Head of caudate nucleus (tissue), 42 donors: ENCODE measurements around the gene GDA.
A peak's percentile ranks its signal among the peaks of the same experiment; 100 is the strongest.

Source experiments
- DNase-seq, 42 donors: peaks; one replicate each; pipeline versions ENCODE4 v3.0.0 to v3.0.0-alpha.2; 2020 to 2021; ENCODE audit warnings: mixed read lengths in 7 of 42
- intact Hi-C: fragments of 100-400 bp; cut with DNase I; formaldehyde crosslinking; loops from one replicate; pipeline ENCODE4 v1.15.0; 2022

Gene GDA

GRCh38 chr9:72199238-72199637, 50.0 kb downstream of the GDA start:
- intact Hi-C loops, result no loop called here
- no peak for DNase-seq

DNA sequence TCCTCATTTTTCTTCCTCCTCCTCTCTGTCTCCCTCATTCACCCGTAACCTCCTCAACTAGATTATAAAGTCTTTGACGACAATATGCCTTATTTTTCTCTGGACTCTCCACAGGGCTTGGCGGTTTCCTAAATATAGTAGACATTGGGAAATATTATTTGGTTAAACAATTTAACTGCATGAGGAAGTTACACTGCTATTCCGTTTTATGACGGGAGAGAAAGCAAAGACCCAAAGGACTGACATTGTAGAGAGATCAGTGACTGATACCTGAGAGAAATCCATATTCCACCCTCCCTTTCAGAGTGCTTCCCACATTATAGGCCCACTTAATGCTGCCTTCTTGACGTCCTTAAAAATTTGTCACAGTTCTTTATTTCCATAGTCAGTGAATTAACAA, 51.2 kb downstream of the GDA start:
- no peak for DNase-seq
- intact Hi-C loops, result no loop called here

DNA sequence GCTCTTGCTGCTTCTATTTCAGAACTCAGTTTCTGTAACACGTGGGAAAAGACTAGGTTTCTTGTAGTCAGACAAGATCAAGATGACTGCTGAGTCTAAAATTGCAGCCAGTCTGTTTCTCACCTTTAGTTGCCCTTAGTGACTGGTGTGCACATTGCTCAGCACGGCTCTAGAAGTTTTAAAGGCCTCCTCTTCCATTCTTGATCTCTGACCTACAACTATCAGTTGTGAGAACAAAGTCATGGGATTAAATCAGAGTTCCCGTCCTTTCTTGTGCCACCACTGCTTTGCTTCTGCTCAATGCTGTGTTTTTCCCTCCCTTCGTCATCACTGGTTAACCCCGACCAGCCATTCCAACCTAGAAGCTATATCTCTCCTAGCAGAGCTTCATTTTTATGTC, 52.8 kb downstream of the GDA start:
- DNase-seq, result no peak
- intact Hi-C loops, result no loop called here

DNA sequence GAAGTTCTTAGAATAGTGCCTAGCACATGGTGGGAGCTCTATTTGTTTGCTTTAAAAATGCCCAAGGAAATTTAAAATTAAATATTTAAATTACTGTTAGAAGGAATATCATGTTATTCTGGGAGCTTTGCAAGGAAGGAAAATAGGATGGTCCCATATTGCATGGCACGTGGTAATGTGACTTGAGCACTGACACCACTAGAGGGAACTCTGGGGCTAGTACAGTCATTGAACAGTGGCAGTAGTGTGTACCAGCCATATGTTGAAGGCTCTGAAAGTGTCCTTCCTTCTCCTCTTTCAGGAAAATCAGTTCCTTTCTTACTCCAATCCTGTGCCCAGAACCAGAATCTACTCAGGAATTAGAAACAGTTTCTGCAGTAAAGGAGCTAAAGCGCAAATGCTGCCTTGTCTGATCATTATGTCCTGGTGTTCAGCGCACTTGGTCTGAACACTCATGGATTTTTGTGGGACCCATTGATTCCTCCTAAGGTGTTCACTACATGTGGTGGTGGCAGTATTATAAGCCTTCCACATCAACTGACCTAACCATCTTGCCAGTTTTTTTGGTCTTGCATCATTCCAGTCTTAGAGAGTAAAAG, 54.1 kb downstream of the GDA start:
- DNase-seq, result peak in 18 of 42 donors; percentile 5 to 53 (median 17)
- intact Hi-C loops, result no loop called here

DNA sequence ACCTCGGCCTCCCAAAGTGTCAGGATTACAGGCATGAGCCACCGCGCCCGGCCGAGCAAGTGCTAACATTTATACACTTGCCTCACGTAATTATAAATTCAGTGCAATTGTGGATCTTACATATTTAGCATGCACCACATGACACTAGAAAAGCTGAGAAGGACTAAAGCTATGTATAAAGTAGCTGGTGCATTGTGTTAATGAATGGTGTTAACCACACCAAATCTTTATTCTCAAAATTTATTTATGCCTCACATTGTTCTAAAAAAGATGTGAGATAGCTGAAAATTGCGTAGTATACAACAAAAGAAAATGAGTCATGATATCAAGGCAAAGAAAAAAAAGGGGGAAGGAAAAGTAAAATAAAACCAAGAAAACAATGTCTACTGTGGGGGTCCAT, 54.8 kb downstream of the GDA start:
- intact Hi-C loops, result no loop called here
- no peak for DNase-seq

DNA sequence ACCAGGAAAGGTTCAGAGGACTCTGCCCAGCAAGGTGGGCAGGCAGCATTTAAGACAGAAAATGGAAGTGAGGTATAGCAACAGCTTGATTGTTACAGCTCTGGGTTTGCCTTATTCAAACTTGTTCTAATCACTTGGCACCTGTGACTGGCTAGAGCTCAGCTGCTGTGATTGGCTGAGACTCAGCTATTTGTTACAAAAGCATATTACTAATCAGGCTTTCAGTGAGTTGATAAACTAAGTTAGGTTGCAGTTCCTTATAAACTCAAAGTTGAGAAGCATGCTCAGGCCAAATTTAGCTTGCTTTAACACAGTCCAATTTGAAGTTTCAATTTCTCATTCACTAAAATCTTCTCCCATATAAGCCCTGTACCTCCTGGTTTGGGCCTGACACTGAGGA, 56.3 kb downstream of the GDA start:
- intact Hi-C loops, result no loop called here
- no peak for DNase-seq

DNA sequence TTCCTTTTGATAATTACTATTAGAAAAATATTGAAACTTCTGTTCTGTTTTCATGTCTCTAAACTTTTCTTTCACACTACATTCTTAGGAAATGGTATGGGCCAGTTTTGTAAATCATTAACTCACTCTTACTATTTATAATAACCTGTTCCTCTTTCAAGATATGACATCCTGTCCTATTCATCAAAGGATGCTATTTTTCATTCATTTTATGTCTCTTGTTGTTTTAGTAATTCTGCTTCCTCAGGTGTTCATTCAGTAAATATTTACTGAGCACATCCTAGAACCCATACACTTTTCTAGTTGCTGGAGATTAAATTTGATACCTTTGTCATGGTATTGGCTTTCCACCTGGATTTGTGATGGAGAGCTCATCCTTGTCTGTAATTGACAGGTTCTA, 58.0 kb downstream of the GDA start:
- intact Hi-C loops, result no loop called here
- no peak for DNase-seq

DNA sequence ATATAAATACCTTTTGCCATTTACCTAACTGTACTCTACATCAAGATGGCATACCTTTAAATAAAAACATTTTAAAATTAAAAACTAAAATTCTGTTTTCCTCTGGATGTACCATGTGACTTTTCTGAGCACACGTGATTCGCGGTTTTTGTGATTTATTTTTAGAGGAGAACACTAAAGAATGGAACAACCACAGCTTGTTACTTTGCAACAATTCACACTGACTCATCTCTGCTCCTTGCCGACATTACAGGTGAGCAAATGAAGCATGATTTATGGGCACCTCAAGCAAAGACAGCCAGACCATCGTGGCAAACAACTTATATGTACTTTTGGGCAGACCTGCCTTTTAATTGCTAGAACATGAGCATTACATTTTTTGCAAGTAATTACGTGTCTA, 61.3 kb downstream of the GDA start:
- no peak for DNase-seq
- intact Hi-C loops, result no loop called here

DNA sequence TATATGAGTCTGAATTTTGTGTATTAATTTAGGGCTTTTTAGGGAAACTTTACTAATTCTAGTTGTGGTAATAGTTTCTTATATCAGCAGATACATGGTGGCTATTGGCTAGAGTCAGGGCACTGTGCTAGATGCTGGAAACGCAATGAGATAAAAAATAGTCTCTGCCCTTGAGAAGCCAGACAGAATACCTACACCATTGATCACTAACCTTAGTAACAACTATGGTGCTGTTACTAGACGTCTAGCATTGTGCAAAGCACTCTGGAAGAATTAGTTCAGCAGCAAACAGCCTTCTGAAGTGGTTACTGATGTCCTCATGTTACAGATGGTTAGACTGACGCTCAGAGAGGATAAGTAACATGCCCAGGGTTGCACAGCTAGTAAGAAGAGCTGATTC, 61.8 kb downstream of the GDA start:
- intact Hi-C loops, result no loop called here
- DNase-seq, result no peak

GRCh38 chr9:72213906-72214305, 64.7 kb downstream of the GDA start:
- intact Hi-C loops, result no loop called here
- no peak for DNase-seq

DNA sequence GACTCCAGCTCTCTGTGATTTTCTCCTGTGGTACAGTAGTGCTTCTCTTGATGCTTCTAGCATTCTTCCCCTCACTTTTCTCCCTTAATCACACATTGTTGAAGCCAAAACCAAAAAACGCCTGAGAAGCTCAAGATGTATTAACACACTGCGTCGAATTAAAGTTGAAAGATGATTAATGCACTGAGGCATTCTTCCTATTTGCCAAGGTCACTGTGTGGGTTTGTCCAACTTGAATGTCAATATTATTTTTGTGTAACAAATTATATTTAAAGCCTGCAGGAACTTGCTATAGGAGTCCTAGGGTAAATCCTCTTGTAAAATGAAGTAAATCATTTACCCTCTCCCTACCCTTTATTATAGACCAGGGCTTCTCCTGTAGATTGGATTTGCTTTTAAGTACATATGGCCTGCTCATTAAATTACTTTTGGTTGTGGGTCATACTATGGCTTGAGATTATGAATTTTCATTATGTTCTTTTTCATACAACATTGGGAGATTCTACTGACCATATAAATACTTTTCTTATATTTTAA, 68.1 kb downstream of the GDA start:
- intact Hi-C loops, result no loop called here
- DNase-seq, result no peak

GRCh38 chr9:72220589-72220988, 71.3 kb downstream of the GDA start:
- DNase-seq, result no peak
- intact Hi-C loops, result no loop called here

- no peak for DNase-seq
- intact Hi-C loops, result no loop called here
Measured at GRCh38 chr9:72226146-72226812, 77.0 kb downstream of the GDA start.

- no peak for DNase-seq
- intact Hi-C loops, result no loop called here
Measured at GRCh38 chr9:72228282-72228681, 79.0 kb downstream of the GDA start.

DNA sequence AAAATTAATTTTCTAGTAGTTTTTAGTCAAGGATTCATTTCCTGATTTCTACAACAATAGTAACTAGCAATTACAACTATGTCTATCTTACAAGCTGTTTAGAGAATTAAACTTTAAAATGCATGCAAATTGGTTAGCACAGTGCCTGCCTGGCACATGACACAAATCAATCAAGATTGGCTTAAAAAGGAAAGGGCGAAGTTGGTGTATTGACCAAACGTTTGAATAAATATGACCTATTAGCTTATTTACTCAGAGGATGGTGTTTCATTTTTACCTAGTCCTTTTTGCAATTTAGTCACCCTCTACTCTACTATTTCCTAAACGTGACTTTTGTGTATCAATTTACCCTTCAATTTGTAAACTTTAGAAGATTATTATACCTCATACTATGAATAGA, 83.5 kb downstream of the GDA start:
- intact Hi-C loops, result no loop called here
- DNase-seq, result no peak

DNA sequence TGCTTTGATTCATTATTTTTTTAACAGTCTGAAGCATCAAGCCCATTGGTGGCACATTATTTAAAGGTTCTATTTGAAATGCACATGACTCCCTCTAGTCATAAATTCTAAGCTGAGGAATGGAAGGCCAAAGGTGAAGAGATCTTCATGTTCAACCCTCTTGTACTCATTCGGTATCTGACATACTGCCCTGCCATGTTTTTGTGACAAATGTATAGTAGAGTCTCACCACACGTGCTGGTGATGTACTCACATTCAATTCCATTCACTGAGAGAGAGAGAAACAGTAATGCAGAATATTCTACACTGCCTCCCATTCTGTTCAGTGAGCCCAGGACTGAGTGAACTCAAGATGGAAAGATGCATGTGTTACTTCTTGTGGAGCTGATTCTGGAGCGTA, 98.3 kb downstream of the GDA start:
- intact Hi-C loops, result no loop called here
- no peak for DNase-seq

DNA sequence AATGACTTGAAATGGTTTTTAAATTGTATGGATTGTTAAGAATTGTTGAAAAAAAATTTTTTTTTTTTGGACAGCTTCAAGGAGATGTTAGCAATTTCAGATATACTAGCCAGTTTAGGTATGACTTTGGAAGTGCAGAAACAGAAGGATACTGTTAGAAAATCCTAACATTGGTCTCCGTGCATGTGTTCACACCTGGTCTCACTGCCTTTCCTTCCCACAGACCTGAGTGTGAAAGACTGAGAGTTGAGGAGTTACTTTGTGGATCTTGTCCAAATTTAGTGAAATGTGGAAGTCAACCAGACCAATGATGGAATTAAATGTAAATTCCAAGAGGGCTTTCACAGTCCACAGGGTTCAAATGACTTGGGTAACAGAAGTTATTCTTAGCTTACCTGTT, 102.3 kb downstream of the GDA start:
- intact Hi-C loops, result no loop called here
- DNase-seq, result no peak

DNA sequence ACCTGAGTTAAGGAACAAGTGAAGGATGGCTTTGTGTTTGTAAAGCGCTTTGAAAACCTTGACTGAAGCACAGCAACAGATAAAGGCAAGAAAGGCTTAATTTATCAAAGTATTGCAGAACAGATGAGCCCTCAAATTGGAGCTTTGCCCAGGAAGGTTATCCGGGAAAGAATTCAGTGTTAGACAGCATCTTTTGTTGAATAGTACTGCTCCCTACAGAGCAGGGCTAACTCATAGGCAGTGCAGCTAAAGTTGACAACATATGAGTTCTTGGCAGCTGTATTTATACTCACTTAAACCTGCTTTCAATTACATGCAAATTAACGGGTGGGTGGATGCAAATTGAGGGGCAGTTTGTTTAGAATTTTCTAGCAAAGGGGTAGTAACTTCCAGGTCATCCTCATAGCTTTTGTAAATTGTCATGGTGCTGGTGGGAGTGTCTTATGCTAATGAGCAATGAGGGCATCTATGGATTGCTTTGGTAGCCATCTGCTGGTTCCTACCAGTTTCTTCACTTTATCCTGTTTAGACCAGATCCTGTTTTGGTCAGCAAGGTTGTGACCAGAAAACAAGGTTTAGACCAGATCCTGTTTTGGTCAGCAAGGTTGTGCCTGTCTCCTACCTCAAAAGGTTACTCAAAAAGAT, 105.8 kb downstream of the GDA start:
- intact Hi-C loops, result no loop called here
- DNase-seq, result no peak

- intact Hi-C loops, result no loop called here
- DNase-seq, result no peak
Measured at GRCh38 chr9:72255569-72255968, 106.3 kb downstream of the GDA start.

DNA sequence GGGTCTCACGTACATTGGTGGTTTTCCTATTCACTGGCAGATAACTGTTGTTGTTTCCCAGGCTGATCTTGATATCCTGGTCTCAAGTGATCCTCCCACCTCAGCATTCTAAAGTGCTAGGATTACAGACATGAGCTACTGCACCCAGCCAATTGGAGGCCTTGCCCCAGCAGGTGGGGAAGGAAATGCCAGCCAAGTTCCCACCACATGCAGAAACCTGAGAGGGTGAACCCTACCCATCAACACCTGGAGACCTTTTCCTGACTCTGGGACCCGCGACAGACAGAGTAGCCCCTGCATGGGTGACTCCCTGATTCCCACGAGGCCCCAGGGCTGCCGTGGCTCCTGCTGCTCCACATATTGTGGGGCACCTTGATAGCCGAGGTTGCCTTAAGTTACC, 107.7 kb downstream of the GDA start:
- intact Hi-C loops, result no loop called here
- DNase-seq, result no peak

DNA sequence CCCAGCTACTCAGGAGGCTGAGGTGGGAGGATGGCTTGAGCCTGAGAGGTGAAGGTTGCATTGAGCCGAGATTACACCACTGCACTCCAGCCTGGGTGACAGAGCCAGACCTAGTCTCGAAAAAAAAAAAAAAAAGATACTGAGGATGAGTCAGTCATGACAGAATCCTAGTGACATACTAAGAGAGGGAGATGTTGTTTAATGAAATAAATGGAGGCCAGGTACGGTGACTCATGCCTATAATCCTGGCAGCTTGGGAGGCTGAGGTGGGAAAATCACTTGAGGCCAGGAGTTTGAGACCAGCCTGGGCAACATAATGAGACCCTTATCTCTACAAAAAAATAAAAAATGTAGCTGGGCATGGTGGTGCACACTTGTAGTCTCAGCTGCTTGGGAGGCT, 108.6 kb downstream of the GDA start:
- no peak for DNase-seq
- intact Hi-C loops, result no loop called here
